Panc1 (cell line): ENCODE results near the gene PAX2. TPM values are rescaled to one million over a fixed set of nuclear protein-coding genes. Genes with fewer than 3 reads are reported as not detected.

Experiments used
- ATAC-seq: fragments of 200-7000 bp; cut with Tn5 transposase; 2 replicates; pipeline ENCODE4 v1.9.1; 2020; ENCODE audit warnings: mild to moderate bottlenecking, moderate library complexity
- BruUV-seq: library from RNA; stranded (reverse); fragments of 400-500 nt; replicated peaks from 2 replicates; lab custom pipeline; 2021; lab: Mats Ljungman, UMichigan
- CTCF ChIA-PET: fragments of 300-600 bp; sonication (Branson Sonifier 250); formaldehyde crosslinking; loops from one replicate; lab custom pipeline; 2022; ENCODE audit warnings: antibody characterized with exemption; lab: Charles Lee
- POLR2A ChIA-PET: fragments of 300-600 bp; sonication (Branson Sonifier 250); formaldehyde crosslinking; loops from one replicate; lab custom pipeline; 2022; ENCODE audit warnings: antibody characterized with exemption; lab: Charles Lee
- DNase-seq: peaks from one replicate; pipeline ENCODE4 v3.0.0-alpha.2; 2010; ENCODE audit warnings: low read depth, low spot score
- H3K27ac ChIP-seq: 2 replicates; pipeline ENCODE4 v1.5.1; 2011; ENCODE audit warnings: mild to moderate bottlenecking, low read length, inconsistent platforms
- H3K27me3 ChIP-seq: fragments of 200-500 bp; sonication (Bioruptor generic); 2 replicates; pipeline ENCODE4 v1.6.0; 2014; ENCODE audit warnings: low read length, inconsistent platforms; ENCODE audit not compliant: control insufficient read depth, insufficient read depth
- H3K36me3 ChIP-seq: fragments of 200-500 bp; sonication (Bioruptor generic); 2 replicates; pipeline ENCODE4 v1.5.1; 2014; ENCODE audit warnings: inconsistent platforms, mild to moderate bottlenecking, low read length, moderate library complexity; ENCODE audit not compliant: control insufficient read depth, insufficient read depth
- H3K4me1 ChIP-seq: 2 replicates; pipeline ENCODE4 v1.5.1; 2011; ENCODE audit warnings: inconsistent platforms, mild to moderate bottlenecking, low read length, moderate library complexity; ENCODE audit not compliant: control insufficient read depth, insufficient read depth
- H3K4me3 ChIP-seq, 2 experiments: 2 replicates each; pipeline ENCODE4 v1.5.1; 2011 to 2012; ENCODE audit warnings: low read depth in 2 of 2, low read length in 2 of 2, mild to moderate bottlenecking in 2 of 2, inconsistent platforms in 1 of 2, moderate library complexity in 1 of 2
- H3K9me3 ChIP-seq: fragments of 200-500 bp; sonication (Bioruptor generic); 2 replicates; pipeline ENCODE4 v1.5.1; 2014; ENCODE audit warnings: low read depth, mild to moderate bottlenecking, inconsistent platforms, low read length, moderate library complexity; ENCODE audit not compliant: control insufficient read depth, insufficient read depth
- POLR2AphosphoS5 ChIP-seq: IDR thresholded peaks from 2 replicates; pipeline ENCODE4 v1.6.1; 2012; ENCODE audit warnings: mild to moderate bottlenecking, low read depth, low read length, moderate library complexity
- SIN3A ChIP-seq: IDR thresholded peaks from 2 replicates; pipeline ENCODE4 v1.6.1; 2012; ENCODE audit warnings: low read depth, mild to moderate bottlenecking, low read length, moderate library complexity, borderline replicate concordance; ENCODE audit not compliant: insufficient read depth
- TCF7L2 ChIP-seq: IDR thresholded peaks from 2 replicates; pipeline ENCODE4 v1.6.1; 2011; ENCODE audit warnings: mild to moderate bottlenecking, low read depth, low read length, inconsistent platforms
- in situ Hi-C: cut with HindIII; loops from 2 replicates; pipeline ENCODE4 v1.10.0; 2016; ENCODE audit warnings: low sequenced_read_pairs, low pct_unique_long_range_greater_than_20kb
- intact Hi-C: fragments of 100-400 bp; cut with micrococcal nuclease; formaldehyde crosslinking; loops from one replicate; pipeline ENCODE4 v1.10.0; 2022; ENCODE audit not compliant: unreplicated experiment
- total RNA-seq: library from RNA; stranded (reverse); gene quantifications from one replicate; pipeline ENCODE4 v1.2.1, GENCODE V29; 2021; ENCODE audit not compliant: unreplicated experiment
- TF ChIP-seq, protein P1 (sequence below): fragments of 450-650 bp; IDR thresholded peaks from 2 replicates; pipeline ENCODE4 v1.5.1; 2017; ENCODE audit warnings: mild to moderate bottlenecking
- TF ChIP-seq, protein P2 (sequence below), 2 experiments: IDR thresholded peaks; 2 replicates each; pipeline ENCODE4 v1.6.1; 2011 to 2012; ENCODE audit warnings: low read depth in 2 of 2, control low read depth in 1 of 2, low read length in 1 of 2, mild to moderate bottlenecking in 1 of 2, moderate library complexity in 1 of 2; ENCODE audit not compliant: insufficient read depth in 1 of 2

PAX2 gene
- total RNA-seq, 1 experiment from 2014 or later: 72.3 TPM

DNA sequence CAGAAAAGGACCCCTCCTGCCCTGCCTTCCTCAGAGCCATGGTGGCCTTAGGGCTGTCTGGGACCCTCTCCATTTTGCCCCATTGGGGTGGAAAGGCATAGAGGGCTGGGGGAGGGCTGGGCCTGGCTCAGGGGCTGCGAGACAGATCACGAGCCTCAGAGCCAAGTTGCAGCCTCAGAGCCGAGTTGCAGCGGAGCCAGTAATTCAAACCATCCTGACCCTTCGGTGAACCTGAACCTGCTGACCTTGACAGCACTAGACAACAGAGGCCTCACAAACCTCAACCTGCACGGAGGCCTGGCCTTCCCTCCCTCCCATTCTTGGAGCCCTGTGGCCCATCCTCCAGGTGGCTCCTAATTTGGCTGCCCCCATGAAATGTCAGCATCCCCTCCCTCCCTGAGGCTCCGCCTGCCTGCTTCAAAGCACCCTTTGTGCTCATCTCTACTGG, 45.4 kb downstream of the PAX2 start:
- peaks cover 11% of the 10 kb centered on the region for H3K4me1 ChIP-seq
- no peak overlapping the region for H3K27ac ChIP-seq
- TF ChIP-seq TCF7L2: no peak
- no peak for TF ChIP-seq POLR2AphosphoS5
- TF ChIP-seq, protein P1, sequence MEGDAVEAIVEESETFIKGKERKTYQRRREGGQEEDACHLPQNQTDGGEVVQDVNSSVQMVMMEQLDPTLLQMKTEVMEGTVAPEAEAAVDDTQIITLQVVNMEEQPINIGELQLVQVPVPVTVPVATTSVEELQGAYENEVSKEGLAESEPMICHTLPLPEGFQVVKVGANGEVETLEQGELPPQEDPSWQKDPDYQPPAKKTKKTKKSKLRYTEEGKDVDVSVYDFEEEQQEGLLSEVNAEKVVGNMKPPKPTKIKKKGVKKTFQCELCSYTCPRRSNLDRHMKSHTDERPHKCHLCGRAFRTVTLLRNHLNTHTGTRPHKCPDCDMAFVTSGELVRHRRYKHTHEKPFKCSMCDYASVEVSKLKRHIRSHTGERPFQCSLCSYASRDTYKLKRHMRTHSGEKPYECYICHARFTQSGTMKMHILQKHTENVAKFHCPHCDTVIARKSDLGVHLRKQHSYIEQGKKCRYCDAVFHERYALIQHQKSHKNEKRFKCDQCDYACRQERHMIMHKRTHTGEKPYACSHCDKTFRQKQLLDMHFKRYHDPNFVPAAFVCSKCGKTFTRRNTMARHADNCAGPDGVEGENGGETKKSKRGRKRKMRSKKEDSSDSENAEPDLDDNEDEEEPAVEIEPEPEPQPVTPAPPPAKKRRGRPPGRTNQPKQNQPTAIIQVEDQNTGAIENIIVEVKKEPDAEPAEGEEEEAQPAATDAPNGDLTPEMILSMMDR: no peak
- H3K27me3 ChIP-seq: no peaks in the 10 kb centered on the region
- CTCF ChIA-PET: interaction anchor here (0.6 kb wide), 1 partner anchor 197 kb away, joined by 7 read pairs; no protein-coding TSS in a partner anchor
- in situ Hi-C loops: no loop called here
- intact Hi-C loops: no loop called here
- ATAC-seq: no peak
- H3K36me3 ChIP-seq: peaks cover 2% of the 10 kb centered on the region; the same call in 1 of the 2 replicates
- DNase-seq: no peak
- no peaks in the 10 kb centered on the region for H3K9me3 ChIP-seq
- BruUV-seq: no TSS peak
- H3K4me3 ChIP-seq: no peak overlapping the region
- POLR2A ChIA-PET: no interaction called here

DNA sequence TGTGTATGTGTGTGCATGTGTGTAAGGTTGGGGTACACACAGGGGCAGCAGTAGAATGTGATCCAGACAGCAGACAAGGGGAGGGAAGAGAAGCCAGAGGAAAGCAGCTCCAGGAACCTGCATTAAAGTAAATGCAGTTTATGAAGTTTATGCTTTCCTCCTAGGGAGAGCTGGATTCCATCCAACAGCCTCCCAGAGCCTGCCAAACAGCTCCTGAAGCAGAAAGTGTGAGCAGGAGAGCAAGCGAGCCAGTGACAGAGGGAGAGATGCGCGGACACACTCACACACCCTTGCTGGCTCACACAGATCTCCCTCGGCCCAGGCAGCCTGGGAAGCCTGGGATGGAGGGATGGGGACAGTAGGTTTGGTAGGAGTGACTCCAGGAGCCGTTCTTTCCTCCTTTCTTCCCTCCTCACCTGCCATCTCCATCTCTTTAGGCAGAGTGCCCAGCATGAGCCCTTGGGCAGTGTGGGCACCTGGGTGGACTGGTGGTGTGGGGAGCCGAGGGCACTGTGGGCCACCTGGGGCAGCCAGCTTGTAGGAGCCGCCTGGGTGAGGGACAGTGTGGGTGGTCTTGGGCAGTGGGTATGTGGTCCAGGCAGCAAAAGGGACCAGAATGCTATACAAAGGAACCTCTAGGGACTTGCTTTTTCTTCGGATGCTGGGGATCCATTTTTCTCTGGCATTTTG, 46.1 kb downstream of the PAX2 start:
- Histone ChIP-seq H3K4me1 (peaks cover 11% of the 10 kb centered on the region), H3K27ac (no peak overlapping the region), H3K27me3 (no peaks in the 10 kb centered on the region), H3K9me3 (no peaks in the 10 kb centered on the region), H3K4me3 (no peak overlapping the region), H3K36me3 (peaks cover 2% of the 10 kb centered on the region; the same call in 1 of the 2 replicates)
- intact Hi-C loops: no loop called here
- in situ Hi-C loops: no loop called here
- no peak for DNase-seq
- no peak for ATAC-seq
- no peak for TF ChIP-seq SIN3A
- TF ChIP-seq POLR2AphosphoS5: no peak
- TF ChIP-seq, protein P2, sequence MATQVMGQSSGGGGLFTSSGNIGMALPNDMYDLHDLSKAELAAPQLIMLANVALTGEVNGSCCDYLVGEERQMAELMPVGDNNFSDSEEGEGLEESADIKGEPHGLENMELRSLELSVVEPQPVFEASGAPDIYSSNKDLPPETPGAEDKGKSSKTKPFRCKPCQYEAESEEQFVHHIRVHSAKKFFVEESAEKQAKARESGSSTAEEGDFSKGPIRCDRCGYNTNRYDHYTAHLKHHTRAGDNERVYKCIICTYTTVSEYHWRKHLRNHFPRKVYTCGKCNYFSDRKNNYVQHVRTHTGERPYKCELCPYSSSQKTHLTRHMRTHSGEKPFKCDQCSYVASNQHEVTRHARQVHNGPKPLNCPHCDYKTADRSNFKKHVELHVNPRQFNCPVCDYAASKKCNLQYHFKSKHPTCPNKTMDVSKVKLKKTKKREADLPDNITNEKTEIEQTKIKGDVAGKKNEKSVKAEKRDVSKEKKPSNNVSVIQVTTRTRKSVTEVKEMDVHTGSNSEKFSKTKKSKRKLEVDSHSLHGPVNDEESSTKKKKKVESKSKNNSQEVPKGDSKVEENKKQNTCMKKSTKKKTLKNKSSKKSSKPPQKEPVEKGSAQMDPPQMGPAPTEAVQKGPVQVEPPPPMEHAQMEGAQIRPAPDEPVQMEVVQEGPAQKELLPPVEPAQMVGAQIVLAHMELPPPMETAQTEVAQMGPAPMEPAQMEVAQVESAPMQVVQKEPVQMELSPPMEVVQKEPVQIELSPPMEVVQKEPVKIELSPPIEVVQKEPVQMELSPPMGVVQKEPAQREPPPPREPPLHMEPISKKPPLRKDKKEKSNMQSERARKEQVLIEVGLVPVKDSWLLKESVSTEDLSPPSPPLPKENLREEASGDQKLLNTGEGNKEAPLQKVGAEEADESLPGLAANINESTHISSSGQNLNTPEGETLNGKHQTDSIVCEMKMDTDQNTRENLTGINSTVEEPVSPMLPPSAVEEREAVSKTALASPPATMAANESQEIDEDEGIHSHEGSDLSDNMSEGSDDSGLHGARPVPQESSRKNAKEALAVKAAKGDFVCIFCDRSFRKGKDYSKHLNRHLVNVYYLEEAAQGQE (IDR thresholded peaks at IDR 0.05; ENCODE audit: insufficient read depth in 1 of 2, low read depth in 2 of 2, low read length in 1 of 2): no peak
- TF ChIP-seq, protein P1: no peak
- TF ChIP-seq TCF7L2: no peak
- BruUV-seq: no TSS peak
- ChIA-PET CTCF (interaction anchor here (0.6 kb wide), 1 partner anchor 198 kb away, joined by 7 read pairs; no protein-coding TSS in a partner anchor), POLR2A (no interaction called here)
